ENCODE measurements around the gene FOXI3.
"Not testable (repeated sequence)": the region's sequence is repeated elsewhere in the genome, so short reads cannot be mapped to it uniquely, and the experiment has no call there.

The FOXI3 gene

DNA sequence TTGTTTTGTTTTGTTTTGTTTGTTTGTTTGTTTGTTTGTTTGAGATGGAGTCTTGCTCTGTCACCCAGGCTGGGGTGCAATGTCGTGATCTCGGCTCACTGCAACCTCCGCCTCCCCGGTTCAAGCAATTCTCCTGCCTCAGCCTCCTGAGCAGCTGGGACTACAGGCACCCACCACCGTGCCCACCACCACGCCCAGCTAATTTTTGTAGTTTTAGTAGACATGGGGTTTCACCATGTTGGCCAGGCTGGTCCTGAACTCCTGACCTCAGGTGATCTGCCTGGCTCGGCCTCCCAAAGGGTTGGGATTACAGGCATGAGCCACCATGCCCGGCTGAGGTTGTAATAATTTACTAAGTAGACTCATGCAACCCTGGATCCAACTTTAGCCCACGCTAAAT is 33.4 kb downstream of the FOXI3 start:
- not testable (repeated sequence) for H3K9ac ChIP-seq (ENCODE audit: low read length); H3K4me3 ChIP-seq (ENCODE audit: low read length); H3K36me3 ChIP-seq (ENCODE audit: control insufficient read depth, insufficient read depth, low read length); H3K27ac ChIP-seq (ENCODE audit: low read depth, low read length); H3K4me1 ChIP-seq (ENCODE audit: control insufficient read depth, insufficient read depth, low read length); H3K27me3 ChIP-seq (ENCODE audit: control insufficient read depth, insufficient read depth, low read length)

DNA sequence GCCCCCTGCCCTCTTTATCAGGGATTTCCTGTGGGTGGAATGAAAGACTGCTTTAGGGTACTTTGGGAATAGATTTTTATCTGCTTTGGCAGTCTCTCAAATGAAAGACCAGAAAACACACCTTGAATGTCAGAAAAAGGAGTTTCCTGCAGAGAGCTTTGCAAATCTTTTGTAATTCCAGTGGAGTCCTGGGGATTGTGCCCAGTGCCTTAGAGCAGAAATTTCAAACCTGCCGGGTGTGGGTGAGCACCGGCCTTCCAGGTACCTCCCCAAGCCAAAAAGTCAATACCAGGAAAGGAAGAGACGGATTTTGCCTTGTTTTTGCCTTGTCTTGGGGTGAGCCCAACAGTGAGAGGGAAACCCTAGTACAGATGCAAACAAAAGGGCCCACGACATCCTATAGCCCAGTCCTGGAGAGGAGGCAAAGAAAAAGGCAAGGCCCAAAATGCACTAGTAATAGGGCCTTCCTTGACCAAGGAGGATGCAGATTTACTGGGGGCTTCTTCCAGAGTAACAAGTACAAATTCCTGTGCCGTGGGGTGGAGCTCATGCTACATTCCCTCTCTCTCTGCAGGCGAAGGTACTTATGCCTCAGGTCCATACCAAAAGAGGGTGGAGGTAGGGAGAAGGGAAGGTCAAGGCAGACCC is 36.4 kb downstream of the FOXI3 start:
- Histone ChIP-seq H3K4me3 (ENCODE audit: low read length) (no peak overlapping the region), H3K9ac (ENCODE audit: low read length) (no peak overlapping the region), H3K4me1 (ENCODE audit: control insufficient read depth, insufficient read depth, low read length) (no peaks in the 10 kb centered on the region), H3K27me3 (ENCODE audit: control insufficient read depth, insufficient read depth, low read length) (no peaks in the 10 kb centered on the region), H3K36me3 (ENCODE audit: control insufficient read depth, insufficient read depth, low read length) (no peaks in the 10 kb centered on the region), H3K27ac (ENCODE audit: low read depth, low read length) (no peak overlapping the region)

DNA sequence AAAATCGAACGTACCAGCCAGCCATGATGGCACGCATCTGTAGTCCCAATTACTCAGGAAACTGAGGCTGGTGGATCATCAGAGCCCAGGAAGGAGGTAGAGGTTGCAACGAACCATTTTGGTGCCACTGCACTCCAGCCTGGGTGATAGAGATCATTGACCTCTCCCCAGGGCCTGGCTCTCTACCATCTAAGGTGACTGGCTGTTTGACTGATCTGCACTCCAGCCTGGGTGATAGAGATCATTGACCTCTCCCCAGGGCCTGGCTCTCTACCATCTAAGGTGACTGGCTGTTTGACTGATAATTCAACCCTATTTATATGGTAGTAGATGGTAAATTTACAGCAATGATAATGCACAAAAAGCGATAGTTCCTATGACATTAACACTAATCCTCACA is 43.6 kb downstream of the FOXI3 start:
- not testable (repeated sequence) for H3K27ac ChIP-seq (ENCODE audit: low read depth, low read length); H3K36me3 ChIP-seq (ENCODE audit: control insufficient read depth, insufficient read depth, low read length); H3K4me1 ChIP-seq (ENCODE audit: control insufficient read depth, insufficient read depth, low read length); H3K4me3 ChIP-seq (ENCODE audit: low read length); H3K9ac ChIP-seq (ENCODE audit: low read length); H3K27me3 ChIP-seq (ENCODE audit: control insufficient read depth, insufficient read depth, low read length)

DNA sequence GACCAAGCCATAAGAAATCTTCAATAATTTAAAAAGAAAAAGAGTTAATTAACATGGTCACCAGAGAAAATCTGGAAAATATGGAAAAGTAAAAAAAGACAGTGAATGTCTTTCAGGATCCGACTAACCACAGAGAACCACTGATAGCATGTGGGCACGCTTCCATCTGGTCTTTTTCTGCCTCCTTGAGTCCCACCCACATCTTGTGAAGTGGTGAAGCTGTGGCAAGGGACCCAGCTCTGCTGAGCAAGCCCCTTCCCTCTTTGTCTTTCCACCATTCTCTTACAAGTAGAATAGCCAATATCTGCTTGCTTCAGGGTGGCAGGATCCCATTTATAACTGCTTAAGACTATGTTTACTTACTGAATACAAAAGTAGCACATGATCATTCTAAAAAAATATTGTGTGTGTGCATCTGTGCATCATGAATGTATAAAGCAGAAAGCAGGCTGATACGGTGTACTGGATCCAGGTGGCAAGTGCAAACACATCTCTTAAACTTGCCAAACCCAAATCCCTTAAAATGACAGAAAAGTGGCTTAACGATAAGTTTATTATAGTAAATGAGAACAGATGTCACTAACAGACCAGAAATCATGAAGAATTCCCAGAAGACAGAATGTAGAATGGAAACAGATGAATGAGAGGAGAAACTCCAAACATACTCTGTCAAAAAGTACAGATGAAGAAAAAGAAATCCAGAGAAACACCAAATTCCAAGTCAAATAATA is 52.3 kb downstream of the FOXI3 start:
- no peak overlapping the region for H3K27ac ChIP-seq (ENCODE audit: low read depth, low read length)
- H3K4me3 ChIP-seq (ENCODE audit: low read length): no peak overlapping the region
- H3K36me3 ChIP-seq (ENCODE audit: control insufficient read depth, insufficient read depth, low read length): no peaks in the 10 kb centered on the region
- H3K27me3 ChIP-seq (ENCODE audit: control insufficient read depth, insufficient read depth, low read length): no peaks in the 10 kb centered on the region
- H3K4me1 ChIP-seq (ENCODE audit: control insufficient read depth, insufficient read depth, low read length): no peaks in the 10 kb centered on the region
- no peak overlapping the region for H3K9ac ChIP-seq (ENCODE audit: low read length)

DNA sequence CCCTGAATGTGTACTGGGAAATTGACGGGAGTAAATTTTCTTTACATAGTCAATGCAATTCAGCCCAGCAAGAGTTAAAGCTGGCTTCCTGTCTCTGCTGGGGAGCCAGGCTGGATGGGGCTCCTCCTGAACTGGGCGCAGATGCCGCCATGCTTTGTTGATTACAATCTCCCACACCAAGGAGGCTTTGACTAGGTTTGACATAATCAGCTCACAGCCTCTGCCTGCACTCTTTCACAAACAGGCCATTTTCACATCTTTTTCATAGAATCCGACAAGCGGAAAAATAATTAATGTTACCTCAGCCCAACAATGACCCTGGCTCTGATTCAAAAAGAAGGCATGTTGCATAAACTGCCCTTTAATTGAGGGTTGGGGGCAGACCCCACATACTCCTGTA is 54.3 kb downstream of the FOXI3 start:
- H3K27ac ChIP-seq (ENCODE audit: low read depth, low read length): no peak overlapping the region
- H3K36me3 ChIP-seq (ENCODE audit: control insufficient read depth, insufficient read depth, low read length): no peaks in the 10 kb centered on the region
- no peak overlapping the region for H3K4me3 ChIP-seq (ENCODE audit: low read length)
- H3K27me3 ChIP-seq (ENCODE audit: control insufficient read depth, insufficient read depth, low read length): no peaks in the 10 kb centered on the region
- H3K4me1 ChIP-seq (ENCODE audit: control insufficient read depth, insufficient read depth, low read length): no peaks in the 10 kb centered on the region
- no peak overlapping the region for H3K9ac ChIP-seq (ENCODE audit: low read length)

Data from rectal smooth muscle tissue (tissue), 1 donor.